Keratinocyte (primary cell): Measurements from ENCODE around the gene PURA. TPM values are rescaled to one million over a fixed set of nuclear protein-coding genes. Genes with fewer than 3 reads are reported as not detected.

ENCODE experiments used
- DNase-seq: peaks from one replicate; pipeline ENCODE4 v3.0.0-alpha.2; 2011; ENCODE audit warnings: low read depth, missing footprints, low spot score
- FAIRE-seq: peaks from 2 replicates; lab custom pipeline; 2011; peaks lifted over from hg19 to GRCh38; lab: Jason Lieb, UNC
- H2AFZ ChIP-seq: 2 replicates; pipeline ENCODE4 v1.6.0; 2012; ENCODE audit warnings: low read length, control low read depth, inconsistent platforms; ENCODE audit not compliant: control insufficient read depth
- H3K27ac ChIP-seq: 2 replicates; pipeline ENCODE4 v1.5.1; 2011; ENCODE audit warnings: low read length; ENCODE audit not compliant: control insufficient read depth, insufficient read depth
- H3K27me3 ChIP-seq: 3 replicates; pipeline ENCODE4 v1.6.0; 2011; ENCODE audit warnings: low read length; ENCODE audit not compliant: control insufficient read depth, insufficient read depth; ENCODE audit errors: extremely low read depth
- H3K36me3 ChIP-seq, 2 experiments: 2 replicates in 1 of 2; 3 replicates in 1 of 2; pipeline ENCODE4 v1.5.1; 2011; ENCODE audit warnings: low read length in 2 of 2, mild to moderate bottlenecking in 1 of 2; ENCODE audit not compliant: control insufficient read depth in 2 of 2, insufficient read depth in 2 of 2; ENCODE audit errors: extremely low read depth in 1 of 2
- H3K4me1 ChIP-seq: 3 replicates; pipeline ENCODE4 v1.5.1; 2011; ENCODE audit warnings: low read length; ENCODE audit not compliant: control insufficient read depth, insufficient read depth; ENCODE audit errors: extremely low read depth
- H3K4me2 ChIP-seq: 3 replicates; pipeline ENCODE4 v1.6.0; 2011; ENCODE audit warnings: low read depth, low read length; ENCODE audit not compliant: control insufficient read depth, insufficient read depth; ENCODE audit errors: extremely low read depth
- H3K4me3 ChIP-seq, 3 experiments: fragments of 200-600 bp in 1 of 3; sonication (generic) in 1 of 3; 2 replicates in 2 of 3; 3 replicates in 1 of 3; pipeline ENCODE4 v1.5.1; 2011 to 2016; ENCODE audit warnings: low read length in 3 of 3, mild to moderate bottlenecking in 3 of 3, control low read depth in 2 of 3, inconsistent platforms in 1 of 3, low read depth in 1 of 3, mixed read lengths in 1 of 3, mixed run types in 1 of 3, moderate library complexity in 1 of 3; ENCODE audit not compliant: control insufficient read depth in 2 of 3, insufficient read depth in 2 of 3; ENCODE audit errors: extremely low read depth in 1 of 3
- H3K79me2 ChIP-seq: 2 replicates; pipeline ENCODE4 v1.6.0; 2012; ENCODE audit warnings: low read length; ENCODE audit not compliant: control insufficient read depth, insufficient read depth
- H3K9ac ChIP-seq: 3 replicates; pipeline ENCODE4 v1.6.0; 2011; ENCODE audit warnings: low read length; ENCODE audit not compliant: control insufficient read depth, insufficient read depth; ENCODE audit errors: extremely low read depth
- H3K9me1 ChIP-seq: 3 replicates; pipeline ENCODE4 v1.6.0; 2011; ENCODE audit warnings: low read length; ENCODE audit not compliant: control insufficient read depth, insufficient read depth; ENCODE audit errors: extremely low read depth
- H3K9me3 ChIP-seq: 2 replicates; pipeline ENCODE4 v1.5.1; 2012; ENCODE audit warnings: low read depth, low read length; ENCODE audit not compliant: control insufficient read depth
- H4K20me1 ChIP-seq: 3 replicates; pipeline ENCODE4 v1.6.0; 2011; ENCODE audit warnings: low read length; ENCODE audit not compliant: control insufficient read depth, insufficient read depth; ENCODE audit errors: extremely low read depth
- CTCF ChIP-seq, 3 experiments: IDR thresholded peaks in 1 of 3; conservative IDR thresholded peaks in 1 of 3; optimal IDR thresholded peaks in 1 of 3; 2 replicates in 2 of 3; 3 replicates in 1 of 3; pipeline versions ENCODE3 to v1.5.1; 2011; ENCODE audit warnings: low read length in 3 of 3, mild to moderate bottlenecking in 3 of 3, moderate library complexity in 2 of 3, control low read depth in 1 of 3, inconsistent platforms in 1 of 3; ENCODE audit not compliant: insufficient read depth in 2 of 3; ENCODE audit errors: extremely low read depth in 1 of 3
- EZH2 ChIP-seq: IDR thresholded peaks from one replicate; pipeline ENCODE4 v1.6.1; 2012; ENCODE audit warnings: inconsistent platforms, mild to moderate bottlenecking, low read length, moderate library complexity
- dilution Hi-C: fragments of 300-500 bp; cut with MboI; formaldehyde crosslinking; loops from one replicate; pipeline ENCODE4 v1.7.0; 2020; ENCODE audit warnings: low sequenced_read_pairs; ENCODE audit not compliant: extremely low pct_ligation_motif_present
- polyA plus RNA-seq, 5 experiments: library from polyadenylated mRNA; depleted of rRNA in 3 of 5; stranded (reverse) in 3 of 5; stranded (forward) in 1 of 5; unstranded in 1 of 5; fragments of >200 nt; gene quantifications; 1 replicate in 1 of 5; 2 replicates in 3 of 5; 3 replicates in 1 of 5; pipeline versions ENCODE4 v1.2.1 to v1.2.3, GENCODE V29; 2011 to 2012; ENCODE audit warnings: missing spikeins in 2 of 5, low read depth in 1 of 5, low replicate concordance in 1 of 5

PURA gene
- polyA plus RNA-seq, 1 donor (not counting 4 experiments of a cell fraction or from before 2014, with no cell fraction given): 4.1 TPM

GRCh38 chr5:140157032-140157781, 43.3 kb downstream of the PURA start:
- peak; percentile 63 for FAIRE-seq
- no peak for TF ChIP-seq EZH2
- peak; percentile 81 to 95 (median 84) for TF ChIP-seq CTCF (optimal IDR thresholded peaks at IDR 0.05 in 1 of 3, IDR thresholded peaks at IDR 0.05 in 1 of 3, conservative IDR thresholded peaks at IDR 0.05 in 1 of 3; ENCODE audit: extremely low read depth in 1 of 3, insufficient read depth in 2 of 3, low read length in 3 of 3)

GRCh38 chr5:140159014-140159927, 45.4 kb downstream of the PURA start:
- Histone ChIP-seq H3K9me3 (no peaks in the 10 kb centered on the region), H3K27ac (no peak overlapping the region), H3K9me1 (no peaks in the 10 kb centered on the region), H3K36me3 (no peaks in the 10 kb centered on the region), H3K9ac (no peak overlapping the region), H3K4me2 (no peak overlapping the region), H3K27me3 (no peaks in the 10 kb centered on the region), H3K79me2 (no peaks in the 10 kb centered on the region), H4K20me1 (no peaks in the 10 kb centered on the region), H3K4me3 (no peak overlapping the region), H2AFZ (no peak overlapping the region), H3K4me1 (peaks cover 6% of the 10 kb centered on the region)
- FAIRE-seq (no peak), DNase-seq (no peak)
- TF ChIP-seq CTCF (optimal IDR thresholded peaks at IDR 0.05 in 1 of 3, IDR thresholded peaks at IDR 0.05 in 1 of 3, conservative IDR thresholded peaks at IDR 0.05 in 1 of 3; ENCODE audit: extremely low read depth in 1 of 3, insufficient read depth in 2 of 3, low read length in 3 of 3): no peak
- TF ChIP-seq EZH2: no peak
- dilution Hi-C loops: loop anchor here (25.0 kb wide), 1 partner anchor 97 kb away; no protein-coding TSS in a partner anchor

More at GRCh38 chr5:140157032-140157781, 43.3 kb downstream of the PURA start:
- Histone ChIP-seq H4K20me1 (no peaks in the 10 kb centered on the region), H3K36me3 (no peaks in the 10 kb centered on the region), H3K27me3 (no peaks in the 10 kb centered on the region), H3K9me1 (no peaks in the 10 kb centered on the region), H3K9ac (no peak overlapping the region), H2AFZ (peak overlapping the region; percentile 51), H3K27ac (no peak overlapping the region), H3K4me1 (peaks cover 6% of the 10 kb centered on the region), H3K4me2 (peak overlapping the region; percentile 47), H3K9me3 (no peaks in the 10 kb centered on the region), H3K79me2 (no peaks in the 10 kb centered on the region), H3K4me3 (no peak overlapping the region)
- no peak for DNase-seq
- dilution Hi-C loops: loop anchor here (25.0 kb wide), 1 partner anchor 95 kb away; no protein-coding TSS in a partner anchor
